Hepatocyte (in vitro differentiated cells): ENCODE data around the gene RRAGC. TPM values are rescaled to one million over a fixed set of nuclear protein-coding genes. Genes with fewer than 3 reads are reported as not detected.

Experiments
- DNase-seq: peaks from one replicate; pipeline ENCODE4 v3.0.0-alpha.2; 2016; ENCODE audit warnings: low spot score
- H2AFZ ChIP-seq: fragments of 200-600 bp; sonication (generic); 2 replicates; pipeline ENCODE4 v1.6.0; 2016; ENCODE audit warnings: antibody characterized with exemption, mild to moderate bottlenecking
- H3K27ac ChIP-seq: fragments of 200-600 bp; sonication (generic); 2 replicates; pipeline ENCODE4 v1.5.1; 2016; ENCODE audit warnings: mild to moderate bottlenecking
- H3K27me3 ChIP-seq: fragments of 200-600 bp; sonication (generic); 2 replicates; pipeline ENCODE4 v1.6.1; 2016
- H3K36me3 ChIP-seq: fragments of 200-600 bp; sonication (generic); replicated peaks from 2 replicates; pipeline ENCODE4 v1.5.1; 2016; ENCODE audit warnings: low read depth; ENCODE audit not compliant: insufficient read depth
- H3K4me1 ChIP-seq: fragments of 200-600 bp; sonication (generic); 2 replicates; pipeline ENCODE4 v1.5.1; 2016; ENCODE audit warnings: mild to moderate bottlenecking, moderate library complexity; ENCODE audit not compliant: insufficient read depth
- H3K4me2 ChIP-seq: fragments of 200-600 bp; sonication (generic); 2 replicates; pipeline ENCODE4 v1.6.0; 2016
- H3K4me3 ChIP-seq: fragments of 200-600 bp; sonication (generic); 2 replicates; pipeline ENCODE4 v1.5.1; 2016; ENCODE audit warnings: mild to moderate bottlenecking
- H3K79me2 ChIP-seq: fragments of 200-600 bp; sonication (generic); 2 replicates; pipeline ENCODE4 v1.6.0; 2017; ENCODE audit warnings: mild to moderate bottlenecking
- H3K9me2 ChIP-seq: fragments of 200-600 bp; sonication (generic); replicated peaks from 2 replicates; pipeline ENCODE4 v1.6.0; 2017; ENCODE audit warnings: mild to moderate bottlenecking; ENCODE audit not compliant: insufficient read depth
- H3K9me3 ChIP-seq: fragments of 200-600 bp; sonication (generic); 2 replicates; pipeline ENCODE4 v1.5.1; 2016; ENCODE audit warnings: low read depth, mild to moderate bottlenecking
- H4K20me1 ChIP-seq: fragments of 200-600 bp; sonication (generic); 2 replicates; pipeline ENCODE4 v1.6.0; 2016; ENCODE audit warnings: mild to moderate bottlenecking; ENCODE audit not compliant: insufficient read depth, poor library complexity, severe bottlenecking
- CTCF ChIP-seq: fragments of 200-600 bp; sonication (generic); IDR thresholded peaks from 2 replicates; pipeline ENCODE4 v1.5.1; 2016; ENCODE audit warnings: antibody characterized with exemption, mild to moderate bottlenecking; ENCODE audit not compliant: poor library complexity
- EZH2 ChIP-seq: fragments of 200-600 bp; sonication (generic); IDR thresholded peaks from 2 replicates; pipeline ENCODE4 v1.6.1; 2016; ENCODE audit warnings: antibody characterized with exemption, mild to moderate bottlenecking, borderline replicate concordance
- EZH2phosphoT487 ChIP-seq: fragments of 200-600 bp; sonication (generic); IDR thresholded peaks from one replicate; pipeline ENCODE4 v1.6.1; 2018; ENCODE audit warnings: antibody characterized with exemption, mild to moderate bottlenecking, low read depth, moderate library complexity; ENCODE audit not compliant: unreplicated experiment, severe bottlenecking
- WGBS: methylation state at CpG from one replicate; pipeline ENCODE4 v1.1.6; 2016; ENCODE audit warnings: low lambda C conversion rate; ENCODE audit errors: missing lambda C conversion rate; 5-methylcytosine and 5-hydroxymethylcytosine counted together
- polyA plus RNA-seq: library from polyadenylated mRNA; unstranded; fragments of >200 nt; fragmentation: Nextera tagmentation; extraction: Ambion mirVana; gene quantifications from 2 replicates; pipeline ENCODE4 v1.2.1, GENCODE V29; 2016
- total RNA-seq: library from RNA; depleted of rRNA; stranded (reverse); fragments of >200 nt; gene quantifications from 2 replicates; pipeline ENCODE4 v1.2.3, GENCODE V29; 2014

RRAGC gene
- total and polyA plus RNA-seq, 2 experiments from 2014 or later, result 21.7 to 36.6 TPM

GRCh38 chr1:38832370-38832734, 27.2 kb downstream of the RRAGC start:
- Histone ChIP-seq H3K4me3 (no peak overlapping the region), H3K4me1 (no peaks in the 10 kb centered on the region), H3K79me2 (no peaks in the 10 kb centered on the region), H2AFZ (no peak overlapping the region), H4K20me1 (no peaks in the 10 kb centered on the region), H3K36me3 (no peaks in the 10 kb centered on the region), H3K27ac (no peak overlapping the region), H3K4me2 (no peak overlapping the region), H3K9me2 (no peaks in the 10 kb centered on the region), H3K27me3 (peaks cover 12% of the 10 kb centered on the region), H3K9me3 (no peaks in the 10 kb centered on the region)
- TF ChIP-seq CTCF, result no peak
- no peak for TF ChIP-seq EZH2phosphoT487
- TF ChIP-seq EZH2, result no peak
- DNase-seq, result no peak
- WGBS, result 86% methylated on average over 3 of the region's 3 CpGs

- 90% methylated on average over 6 of the region's 6 CpGs for WGBS
- no peaks in the 10 kb centered on the region for H4K20me1 ChIP-seq
- H3K79me2 ChIP-seq, result no peaks in the 10 kb centered on the region
- no peak for DNase-seq
- H3K27me3 ChIP-seq, result peaks cover 17% of the 10 kb centered on the region
- no peaks in the 10 kb centered on the region for H3K9me3 ChIP-seq
- H3K27ac ChIP-seq, result no peak overlapping the region
- no peaks in the 10 kb centered on the region for H3K4me1 ChIP-seq
- no peak overlapping the region for H3K4me2 ChIP-seq
- no peak overlapping the region for H2AFZ ChIP-seq
- H3K9me2 ChIP-seq, result no peaks in the 10 kb centered on the region
- H3K4me3 ChIP-seq, result no peak overlapping the region
- TF ChIP-seq EZH2phosphoT487 (no peak), EZH2 (no peak), CTCF (no peak)
- no peaks in the 10 kb centered on the region for H3K36me3 ChIP-seq
These were observed 27.7 kb downstream of the RRAGC start for GRCh38 chr1:38831731-38832369.

GRCh38 chr1:38829368-38829767, 30.2 kb downstream of the RRAGC start:
- Histone ChIP-seq H3K79me2 (no peaks in the 10 kb centered on the region), H3K27me3 (peaks cover 32% of the 10 kb centered on the region), H3K9me2 (no peaks in the 10 kb centered on the region), H3K4me3 (no peak overlapping the region), H2AFZ (no peak overlapping the region), H3K9me3 (no peaks in the 10 kb centered on the region), H3K27ac (no peak overlapping the region), H3K4me2 (no peak overlapping the region), H3K36me3 (no peaks in the 10 kb centered on the region), H3K4me1 (no peaks in the 10 kb centered on the region), H4K20me1 (no peaks in the 10 kb centered on the region)
- WGBS, result 35% methylated on average over 1 of the region's 1 CpG
- TF ChIP-seq EZH2, result no peak
- DNase-seq, result no peak

- 81% methylated on average over 2 of the region's 2 CpGs for WGBS
- no peaks in the 10 kb centered on the region for H3K79me2 ChIP-seq
- no peaks in the 10 kb centered on the region for H3K4me1 ChIP-seq
- H4K20me1 ChIP-seq, result no peaks in the 10 kb centered on the region
- no peaks in the 10 kb centered on the region for H3K9me2 ChIP-seq
- no peak for TF ChIP-seq EZH2phosphoT487
- no peak for TF ChIP-seq CTCF
- no peak for TF ChIP-seq EZH2
- H3K4me3 ChIP-seq, result no peak overlapping the region
- H3K9me3 ChIP-seq, result no peaks in the 10 kb centered on the region
- no peak overlapping the region for H3K27ac ChIP-seq
- H3K36me3 ChIP-seq, result no peaks in the 10 kb centered on the region
- DNase-seq, result no peak
- no peak overlapping the region for H3K4me2 ChIP-seq
- peaks cover 34% of the 10 kb centered on the region for H3K27me3 ChIP-seq
- H2AFZ ChIP-seq, result no peak overlapping the region
These were observed 32.3 kb downstream of the RRAGC start for GRCh38 chr1:38827318-38827717.
